Neural progenitor cell (in vitro differentiated cells): ENCODE results near the gene KIRREL3. TPM values are rescaled to one million over a fixed set of nuclear protein-coding genes. Genes with fewer than 3 reads are reported as not detected.
A peak's percentile ranks its signal among the peaks of the same experiment; 100 is the strongest.

ENCODE experiments used
- DNase-seq: peaks from one replicate; pipeline ENCODE4 v3.0.0-alpha.2; 2016; ENCODE audit warnings: low spot score
- H2AFZ ChIP-seq: fragments of 200-600 bp; sonication (generic); replicated peaks from 2 replicates; pipeline ENCODE4 v1.6.1; 2016; ENCODE audit warnings: antibody characterized with exemption
- H3F3A ChIP-seq: fragments of 200-600 bp; sonication (generic); 2 replicates; pipeline ENCODE4 v1.6.1; 2016; ENCODE audit warnings: antibody characterized with exemption, low read depth
- H3K27ac ChIP-seq: fragments of 200-600 bp; sonication (generic); 2 replicates; pipeline ENCODE4 v1.5.1; 2016; ENCODE audit warnings: mild to moderate bottlenecking
- H3K27me3 ChIP-seq: fragments of 200-600 bp; sonication (generic); 2 replicates; pipeline ENCODE4 v1.6.1; 2016; ENCODE audit warnings: mild to moderate bottlenecking, moderate library complexity
- H3K36me3 ChIP-seq: fragments of 200-600 bp; sonication (generic); 2 replicates; pipeline ENCODE4 v1.5.1; 2016
- H3K4me1 ChIP-seq: fragments of 200-600 bp; sonication (generic); 2 replicates; pipeline ENCODE4 v1.6.1; 2016; ENCODE audit warnings: mixed run types
- H3K4me2 ChIP-seq: fragments of 200-600 bp; sonication (generic); 2 replicates; pipeline ENCODE4 v1.6.1; 2016
- H3K4me3 ChIP-seq: fragments of 200-600 bp; sonication (generic); 2 replicates; pipeline ENCODE4 v1.5.1; 2016
- H3K79me2 ChIP-seq: fragments of 200-600 bp; sonication (generic); 2 replicates; pipeline ENCODE4 v1.6.1; 2016; ENCODE audit warnings: low read depth
- H3K9ac ChIP-seq: fragments of 200-600 bp; sonication (generic); 2 replicates; pipeline ENCODE4 v1.6.1; 2016
- H3K9me3 ChIP-seq: fragments of 200-600 bp; sonication (generic); 2 replicates; pipeline ENCODE4 v1.5.1; 2016; ENCODE audit warnings: low read depth
- H4K20me1 ChIP-seq: fragments of 200-600 bp; sonication (generic); 2 replicates; pipeline ENCODE4 v1.6.1; 2016; ENCODE audit warnings: low read depth
- H3K27ac Mint-ChIP-seq: 3 replicates; pipeline ENCODE4 v1.8.0; 2021; ENCODE audit warnings: mixed read lengths
- H3K27me3 Mint-ChIP-seq: 2 replicates; pipeline ENCODE4 v1.8.0; 2022; ENCODE audit warnings: low read depth, mild to moderate bottlenecking, inconsistent platforms, moderate library complexity, mixed read lengths; ENCODE audit not compliant: insufficient read depth
- H3K36me3 Mint-ChIP-seq: 3 replicates; pipeline ENCODE4 v1.8.0; 2021; ENCODE audit warnings: mixed read lengths
- H3K4me1 Mint-ChIP-seq: 3 replicates; pipeline ENCODE4 v1.8.0; 2021; ENCODE audit warnings: mixed read lengths
- H3K4me3 Mint-ChIP-seq: 3 replicates; pipeline ENCODE4 v1.8.0; 2021; ENCODE audit warnings: mild to moderate bottlenecking, moderate library complexity, mixed read lengths
- H3K9me3 Mint-ChIP-seq: 3 replicates; pipeline ENCODE4 v1.8.0; 2020; ENCODE audit warnings: mixed read lengths
- EZH2 ChIP-seq: fragments of 200-600 bp; sonication (generic); IDR thresholded peaks from 2 replicates; pipeline ENCODE4 v1.6.1; 2017; ENCODE audit warnings: antibody characterized with exemption, mild to moderate bottlenecking, moderate library complexity
- EZH2phosphoT487 ChIP-seq: fragments of 200-600 bp; sonication (generic); IDR thresholded peaks from 2 replicates; pipeline ENCODE4 v1.6.1; 2017; ENCODE audit warnings: antibody characterized with exemption
- total RNA-seq: library from RNA; depleted of rRNA; stranded (reverse); fragments of >200 nt; gene quantifications from 2 replicates; pipeline ENCODE4 v1.2.3, GENCODE V29; 2015; ENCODE audit warnings: low replicate concordance
- TF ChIP-seq, protein P1 (sequence below): fragments of 200-600 bp; sonication (generic); IDR thresholded peaks from 2 replicates; pipeline ENCODE4 v1.5.1; 2017; ENCODE audit warnings: antibody characterized with exemption, mild to moderate bottlenecking

The KIRREL3 gene
- total RNA-seq, 1 donor from 2014 or later: 1.1 TPM

DNA sequence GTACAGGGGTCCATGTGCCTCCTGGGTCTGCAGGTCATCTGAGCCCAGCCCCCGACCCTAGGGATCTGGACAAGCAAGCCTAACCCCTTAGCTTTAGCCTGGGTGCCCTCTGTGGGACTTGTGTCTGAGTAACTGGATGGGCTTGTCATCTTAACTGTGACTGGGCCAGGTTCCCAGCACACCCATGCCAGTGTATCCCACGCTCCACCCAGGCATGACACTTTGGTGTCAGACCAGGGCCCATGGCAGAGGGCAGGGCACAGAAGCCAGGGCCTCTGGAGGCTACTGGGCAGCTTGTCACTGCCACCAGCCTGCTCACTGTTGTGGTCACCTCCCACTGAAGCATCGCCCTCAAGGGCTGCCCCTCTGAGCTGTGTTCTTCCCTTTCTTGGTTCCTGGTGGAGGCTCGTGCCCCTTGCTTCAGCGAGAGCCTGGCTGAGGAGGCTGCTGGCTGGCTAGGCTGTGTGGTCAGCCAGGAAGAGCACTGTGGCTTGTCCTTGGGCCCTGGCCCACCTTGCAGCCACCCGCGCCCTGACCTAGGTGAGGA is 564.3 kb downstream of the KIRREL3 start:
- no peaks in the 10 kb centered on the region for H3K9me3 Mint-ChIP-seq
- no peaks in the 10 kb centered on the region for H3K79me2 ChIP-seq
- H3K9me3 ChIP-seq: no peaks in the 10 kb centered on the region
- H3K4me3 Mint-ChIP-seq: no peak overlapping the region
- H3K4me3 ChIP-seq: no peak overlapping the region
- no peak overlapping the region for H3K4me2 ChIP-seq
- no peak overlapping the region for H3K27ac Mint-ChIP-seq
- H3F3A ChIP-seq: peaks cover 4% of the 10 kb centered on the region
- no peaks in the 10 kb centered on the region for H3K36me3 Mint-ChIP-seq
- H3K27me3 Mint-ChIP-seq: peaks cover 6% of the 10 kb centered on the region
- no peak for DNase-seq
- H4K20me1 ChIP-seq: no peaks in the 10 kb centered on the region
- TF ChIP-seq, protein P1, sequence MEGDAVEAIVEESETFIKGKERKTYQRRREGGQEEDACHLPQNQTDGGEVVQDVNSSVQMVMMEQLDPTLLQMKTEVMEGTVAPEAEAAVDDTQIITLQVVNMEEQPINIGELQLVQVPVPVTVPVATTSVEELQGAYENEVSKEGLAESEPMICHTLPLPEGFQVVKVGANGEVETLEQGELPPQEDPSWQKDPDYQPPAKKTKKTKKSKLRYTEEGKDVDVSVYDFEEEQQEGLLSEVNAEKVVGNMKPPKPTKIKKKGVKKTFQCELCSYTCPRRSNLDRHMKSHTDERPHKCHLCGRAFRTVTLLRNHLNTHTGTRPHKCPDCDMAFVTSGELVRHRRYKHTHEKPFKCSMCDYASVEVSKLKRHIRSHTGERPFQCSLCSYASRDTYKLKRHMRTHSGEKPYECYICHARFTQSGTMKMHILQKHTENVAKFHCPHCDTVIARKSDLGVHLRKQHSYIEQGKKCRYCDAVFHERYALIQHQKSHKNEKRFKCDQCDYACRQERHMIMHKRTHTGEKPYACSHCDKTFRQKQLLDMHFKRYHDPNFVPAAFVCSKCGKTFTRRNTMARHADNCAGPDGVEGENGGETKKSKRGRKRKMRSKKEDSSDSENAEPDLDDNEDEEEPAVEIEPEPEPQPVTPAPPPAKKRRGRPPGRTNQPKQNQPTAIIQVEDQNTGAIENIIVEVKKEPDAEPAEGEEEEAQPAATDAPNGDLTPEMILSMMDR: no peak
- no peaks in the 10 kb centered on the region for H3K27me3 ChIP-seq
- no peak overlapping the region for H3K27ac ChIP-seq
- H3K36me3 ChIP-seq: no peaks in the 10 kb centered on the region
- no peak overlapping the region for H3K9ac ChIP-seq
- no peak overlapping the region for H2AFZ ChIP-seq
- H3K4me1 Mint-ChIP-seq: peaks cover 22% of the 10 kb centered on the region
- H3K4me1 ChIP-seq: peaks cover 22% of the 10 kb centered on the region

DNA sequence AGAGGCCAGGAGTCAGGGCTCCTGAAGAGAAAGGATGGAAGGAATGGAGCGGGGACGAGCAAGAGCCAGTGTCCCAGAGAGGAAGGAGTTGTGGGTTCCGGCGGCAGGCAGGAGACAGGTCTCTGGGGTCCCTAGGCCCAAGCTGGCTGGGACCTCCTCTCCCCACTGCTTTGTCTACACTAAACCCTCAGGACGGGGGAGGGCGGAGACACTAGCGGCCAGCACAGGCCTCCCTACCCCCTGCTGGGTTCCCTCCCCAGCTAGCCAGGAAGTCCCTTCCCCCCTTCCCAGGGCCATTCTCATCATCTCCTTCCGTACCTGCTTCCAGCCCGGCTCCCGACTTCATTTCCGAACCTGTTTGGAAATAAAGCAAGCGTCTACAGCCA is 565.6 kb downstream of the KIRREL3 start:
- H2AFZ ChIP-seq: no peak overlapping the region
- no peaks in the 10 kb centered on the region for H3K9me3 Mint-ChIP-seq
- H3K27ac Mint-ChIP-seq: peak overlapping the region; percentile 17

GRCh38 chr11:126433989-126434949 is 566.3 kb downstream of the KIRREL3 start:
- Histone ChIP-seq H3K4me1 (peaks cover 13% of the 10 kb centered on the region), H3K9me3 (no peaks in the 10 kb centered on the region), H3K9ac (no peak overlapping the region), H3K27me3 (no peaks in the 10 kb centered on the region), H3K36me3 (no peaks in the 10 kb centered on the region), H3F3A (peaks cover 4% of the 10 kb centered on the region), H3K4me3 (no peak overlapping the region), H2AFZ (peak overlapping the region; percentile 79), H3K79me2 (no peaks in the 10 kb centered on the region), H3K4me2 (no peak overlapping the region), H4K20me1 (no peaks in the 10 kb centered on the region), H3K27ac (no peak overlapping the region)
- TF ChIP-seq, protein P1: no peak
- TF ChIP-seq EZH2 (no peak), EZH2phosphoT487 (no peak)
- no peak for DNase-seq
- Mint-ChIP-seq H3K9me3 (no peaks in the 10 kb centered on the region), H3K27ac (peak overlapping the region; percentile 17), H3K4me1 (peaks cover 13% of the 10 kb centered on the region), H3K36me3 (no peaks in the 10 kb centered on the region), H3K27me3 (peaks cover 3% of the 10 kb centered on the region), H3K4me3 (no peak overlapping the region)

More for the DNA sequence above, 565.6 kb downstream of the KIRREL3 start:
- TF ChIP-seq EZH2: no peak
- TF ChIP-seq, protein P1: no peak
- Histone ChIP-seq H3K9ac (no peak overlapping the region), H3K4me2 (peak overlapping the region; percentile 12), H3K4me1 (peaks cover 13% of the 10 kb centered on the region), H4K20me1 (no peaks in the 10 kb centered on the region), H3F3A (peaks cover 4% of the 10 kb centered on the region), H3K4me3 (no peak overlapping the region), H3K27me3 (no peaks in the 10 kb centered on the region), H3K27ac (no peak overlapping the region), H3K79me2 (no peaks in the 10 kb centered on the region), H3K36me3 (no peaks in the 10 kb centered on the region), H3K9me3 (no peaks in the 10 kb centered on the region)
- Mint-ChIP-seq H3K4me1 (peaks cover 13% of the 10 kb centered on the region), H3K36me3 (no peaks in the 10 kb centered on the region), H3K27me3 (peaks cover 6% of the 10 kb centered on the region), H3K4me3 (no peak overlapping the region)
- DNase-seq: no peak
